H4 (cell line): ENCODE measurements around the gene CPNE2. TPM values are rescaled to one million over a fixed set of nuclear protein-coding genes. Genes with fewer than 3 reads are reported as not detected.
A peak's percentile ranks its signal among the peaks of the same experiment; 100 is the strongest.
"Not testable (repeated sequence)": the region's sequence is repeated elsewhere in the genome, so short reads cannot be mapped to it uniquely, and the experiment has no call there.

Source experiments
- DNase-seq: peaks from one replicate; pipeline ENCODE4 v3.0.0-alpha.2; 2015; ENCODE audit warnings: low spot score
- total RNA-seq: library from RNA; depleted of rRNA; stranded (reverse); fragments of >200 nt; shearing (Covaris generic); gene quantifications from 2 replicates; pipeline ENCODE4 v1.2.3, GENCODE V29; 2014

The CPNE2 gene
- total RNA-seq, 1 experiment from 2014 or later, result 39.2 TPM

GRCh38 chr16:57069635-57070370, 22.6 kb upstream of the CPNE2 start:
- no peak for DNase-seq

- no peak for DNase-seq
These were observed 22.0 kb upstream of the CPNE2 start for GRCh38 chr16:57070424-57070823.

GRCh38 chr16:57071081-57071732, 21.2 kb upstream of the CPNE2 start:
- not testable (repeated sequence) for DNase-seq

GRCh38 chr16:57071831-57072582, 20.4 kb upstream of the CPNE2 start:
- DNase-seq, result no peak

GRCh38 chr16:57072616-57073275, 19.6 kb upstream of the CPNE2 start:
- DNase-seq, result no peak

- no peak for DNase-seq
These were observed 14.7 kb upstream of the CPNE2 start for GRCh38 chr16:57077714-57078113.

GRCh38 chr16:57081744-57082143, 10.6 kb upstream of the CPNE2 start:
- no peak for DNase-seq

GRCh38 chr16:57082664-57083063, 9.7 kb upstream of the CPNE2 start:
- DNase-seq, result no peak

GRCh38 chr16:57083485-57084126, 8.8 kb upstream of the CPNE2 start:
- no peak for DNase-seq

GRCh38 chr16:57084257-57084770, 8.1 kb upstream of the CPNE2 start:
- peak; percentile 72 for DNase-seq

- DNase-seq, result no peak
These were observed 7.4 kb upstream of the CPNE2 start for GRCh38 chr16:57084996-57085395.

- no peak for DNase-seq
These were observed 5.4 kb upstream of the CPNE2 start for GRCh38 chr16:57087003-57087402.

- no peak for DNase-seq
These were observed 3.0 kb upstream of the CPNE2 start for GRCh38 chr16:57089406-57089805.

GRCh38 chr16:57091200-57091974, 996 bp upstream of the CPNE2 start:
- DNase-seq, result peak; percentile 51

GRCh38 chr16:57092786-57093411, 516 bp downstream of the CPNE2 start:
- no peak for DNase-seq

GRCh38 chr16:57093666-57094564, 1.5 kb downstream of the CPNE2 start:
- no peak for DNase-seq

GRCh38 chr16:57094911-57095310, 2.5 kb downstream of the CPNE2 start:
- no peak for DNase-seq

GRCh38 chr16:57096192-57096591, 3.8 kb downstream of the CPNE2 start:
- no peak for DNase-seq

- DNase-seq, result no peak
These were observed 4.4 kb downstream of the CPNE2 start for GRCh38 chr16:57096793-57097192.
